HCT116 (cell line): ENCODE data around the gene TCEANC2. TPM values are rescaled to one million over a fixed set of nuclear protein-coding genes. Genes with fewer than 3 reads are reported as not detected.

ENCODE experiments used
- ATAC-seq: fragments of 200-7000 bp; cut with Tn5 transposase; 2 replicates; pipeline ENCODE4 v1.9.1; 2020; ENCODE audit warnings: mild to moderate bottlenecking, moderate library complexity
- BruUV-seq: library from RNA; stranded (reverse); fragments of 400-500 nt; replicated peaks from 2 replicates; lab custom pipeline; 2021; lab: Mats Ljungman, UMichigan
- CTCF ChIA-PET: fragments of 300-600 bp; sonication (Branson Sonifier 250); formaldehyde crosslinking; loops from one replicate; lab custom pipeline; 2021; ENCODE audit warnings: antibody characterized with exemption; lab: Charles Lee
- POLR2A ChIA-PET: fragments of 300-600, 350-600 bp; sonication (Branson Sonifier 250); formaldehyde crosslinking; loops from one replicate; lab custom pipeline; 2021; ENCODE audit warnings: antibody characterized with exemption; lab: Charles Lee
- RAD21 ChIA-PET, 2 experiments: fragments of 300-600 bp; sonication (Branson Sonifier 250); formaldehyde crosslinking; loops; one replicate each; lab custom pipeline; 2023; ENCODE audit warnings: low total read pairs in 2 of 2; ENCODE audit not compliant: uncharacterized antibody in 2 of 2, unreplicated experiment in 2 of 2, low non-redundant PET in 1 of 2; lab: Charles Lee
- DNase-seq: peaks from one replicate; pipeline ENCODE4 v3.0.0-alpha.2; 2010; ENCODE audit warnings: low read depth, low spot score
- H2AFZ ChIP-seq: fragments of 200-600 bp; shearing (Covaris generic), sonication (generic); 2 replicates; pipeline ENCODE4 v1.6.1; 2017; ENCODE audit warnings: low read depth, mixed run types, mixed read lengths, antibody characterized with exemption, low read length; ENCODE audit not compliant: poor library complexity, severe bottlenecking
- H3K27ac ChIP-seq: 2 replicates; pipeline ENCODE4 v1.5.1; 2012; ENCODE audit warnings: low read depth, low read length
- H3K27me3 ChIP-seq: fragments of 200-600 bp; sonication (generic); 2 replicates; pipeline ENCODE4 v1.6.1; 2016; ENCODE audit warnings: mixed run types, low read length, mixed read lengths; ENCODE audit not compliant: insufficient read depth
- H3K36me3 ChIP-seq, 2 experiments: fragments of 200-500 bp in 1 of 2; fragments of 200-600 bp in 1 of 2; sonication (Bioruptor generic) in 1 of 2; sonication (generic) in 1 of 2; 2 replicates each; pipeline versions ENCODE4 v1.5.1 to v1.6.1; 2014 to 2016; ENCODE audit warnings: low read length in 2 of 2, inconsistent platforms in 1 of 2, mixed read lengths in 1 of 2, mixed run types in 1 of 2; ENCODE audit not compliant: insufficient read depth in 2 of 2, control insufficient read depth in 1 of 2
- H3K4me1 ChIP-seq, 2 experiments: fragments of 200-600 bp in 1 of 2; sonication (generic) in 1 of 2; 2 replicates each; pipeline versions ENCODE4 v1.5.1 to v1.6.1; 2012 to 2017; ENCODE audit warnings: low read length in 2 of 2, inconsistent platforms in 1 of 2, mild to moderate bottlenecking in 1 of 2, mixed read lengths in 1 of 2, mixed run types in 1 of 2, moderate library complexity in 1 of 2; ENCODE audit not compliant: insufficient read depth in 2 of 2, control insufficient read depth in 1 of 2
- H3K4me2 ChIP-seq: fragments of 200-600 bp; sonication (generic); 2 replicates; pipeline ENCODE4 v1.6.1; 2017; ENCODE audit warnings: mixed run types, low read length, mixed read lengths
- H3K4me3 ChIP-seq, 2 experiments: fragments of 200-600 bp in 1 of 2; sonication (generic) in 1 of 2; replicated peaks in 1 of 2; 2 replicates each; pipeline ENCODE4 v1.5.1; 2011 to 2016; ENCODE audit warnings: low read length in 2 of 2, control low read depth in 1 of 2, low read depth in 1 of 2, mild to moderate bottlenecking in 1 of 2, mixed read lengths in 1 of 2, mixed run types in 1 of 2
- H3K79me2 ChIP-seq: fragments of 200-600 bp; sonication (generic); 2 replicates; pipeline ENCODE4 v1.6.1; 2017; ENCODE audit warnings: mild to moderate bottlenecking, mixed run types, low read length, moderate library complexity, mixed read lengths; ENCODE audit not compliant: insufficient read depth
- H3K9ac ChIP-seq: fragments of 200-600 bp; sonication (generic); 2 replicates; pipeline ENCODE4 v1.6.1; 2016; ENCODE audit warnings: low read length, mixed read lengths
- H3K9me2 ChIP-seq: fragments of 200-600 bp; sonication (generic), shearing (Covaris generic); 2 replicates; pipeline ENCODE4 v1.6.1; 2017; ENCODE audit warnings: mixed run types, mild to moderate bottlenecking, moderate library complexity; ENCODE audit not compliant: insufficient read depth
- H3K9me3 ChIP-seq, 2 experiments: fragments of 200-500 bp in 1 of 2; fragments of 200-600 bp in 1 of 2; sonication (Bioruptor generic) in 1 of 2; sonication (generic) in 1 of 2; 2 replicates each; pipeline ENCODE4 v1.6.1; 2014 to 2017; ENCODE audit warnings: low read length in 2 of 2, mixed read lengths in 2 of 2, inconsistent platforms in 1 of 2, low read depth in 1 of 2, mild to moderate bottlenecking in 1 of 2, mixed run types in 1 of 2, moderate library complexity in 1 of 2; ENCODE audit not compliant: control insufficient read depth in 1 of 2, insufficient read depth in 1 of 2
- H4K20me1 ChIP-seq: fragments of 200-600 bp; sonication (generic), shearing (Covaris generic); 2 replicates; pipeline ENCODE4 v1.6.1; 2017; ENCODE audit warnings: mixed run types, mild to moderate bottlenecking, moderate library complexity; ENCODE audit not compliant: insufficient read depth
- CBX3 ChIP-seq: IDR thresholded peaks from 2 replicates; pipeline ENCODE4 v1.6.1; 2012; ENCODE audit warnings: low read depth
- CEBPB ChIP-seq: IDR thresholded peaks from 2 replicates; pipeline ENCODE4 v1.6.1; 2012; ENCODE audit warnings: low read depth
- ELF1 ChIP-seq: IDR thresholded peaks from 2 replicates; pipeline ENCODE4 v1.6.1; 2012; ENCODE audit warnings: low read depth, borderline replicate concordance
- EZH2 ChIP-seq: fragments of 200-600 bp; sonication (generic); IDR thresholded peaks from 2 replicates; pipeline ENCODE4 v1.6.1; 2017; ENCODE audit warnings: antibody characterized with exemption, mixed run types
- EZH2phosphoT487 ChIP-seq: fragments of 200-600 bp; IDR thresholded peaks from 2 replicates; pipeline ENCODE4 v1.6.1; 2018; ENCODE audit warnings: antibody characterized with exemption, borderline replicate concordance
- JUND ChIP-seq: IDR thresholded peaks from 2 replicates; pipeline ENCODE4 v1.6.1; 2012
- POLR2A ChIP-seq: IDR thresholded peaks from 2 replicates; pipeline ENCODE4 v1.7.0; 2011; ENCODE audit warnings: borderline replicate concordance; ENCODE audit not compliant: insufficient read depth, insufficient read length; ENCODE audit errors: extremely low read depth
- POLR2AphosphoS5 ChIP-seq: IDR thresholded peaks from 2 replicates; pipeline ENCODE4 v1.6.1; 2011; ENCODE audit warnings: mild to moderate bottlenecking, low read depth, low read length, moderate library complexity
- SIN3A ChIP-seq: IDR thresholded peaks from 2 replicates; pipeline ENCODE4 v1.6.1; 2012; ENCODE audit warnings: low read depth
- SP1 ChIP-seq: IDR thresholded peaks from 2 replicates; pipeline ENCODE4 v1.6.1; 2012; ENCODE audit warnings: low read depth
- SRF ChIP-seq: IDR thresholded peaks from 2 replicates; pipeline ENCODE4 v1.6.1; 2012; ENCODE audit warnings: low read depth
- TCF7L2 ChIP-seq: IDR thresholded peaks from 2 replicates; pipeline ENCODE4 v1.7.0; 2011; ENCODE audit warnings: borderline replicate concordance, inconsistent platforms; ENCODE audit not compliant: insufficient read depth, insufficient read length; ENCODE audit errors: extremely low read depth
- YY1 ChIP-seq: IDR thresholded peaks from 2 replicates; pipeline ENCODE4 v1.6.1; 2011; ENCODE audit warnings: low read length, low read depth, moderate library complexity, mild to moderate bottlenecking; ENCODE audit not compliant: insufficient replicate concordance; ENCODE audit errors: extremely low read depth
- ZNF274 ChIP-seq: fragments of 200-500 bp; sonication (Bioruptor generic); IDR thresholded peaks from 2 replicates; pipeline ENCODE4 v1.6.1; 2014; ENCODE audit warnings: mild to moderate bottlenecking, low read depth, low read length, inconsistent platforms
- intact Hi-C: fragments of 100-400 bp; cut with micrococcal nuclease; formaldehyde crosslinking; loops from 2 replicates; pipeline ENCODE4 v1.10.0; 2022
- total RNA-seq: library from RNA; stranded (reverse); gene quantifications from one replicate; pipeline ENCODE4 v1.2.1, GENCODE V29; 2021; ENCODE audit not compliant: unreplicated experiment
- TF ChIP-seq, protein P1 (sequence below): IDR thresholded peaks from 2 replicates; pipeline ENCODE4 v1.6.1; 2012; ENCODE audit warnings: low read depth
- TF ChIP-seq, protein P2 (sequence below), 3 experiments: fragments of 200-600 bp in 1 of 3; sonication (generic) in 1 of 3; IDR thresholded peaks in 2 of 3; conservative IDR thresholded peaks in 1 of 3; 2 replicates each; pipeline ENCODE4 v1.5.1; 2012 to 2017; ENCODE audit warnings: low read depth in 2 of 3, low read length in 2 of 3, antibody characterized with exemption in 1 of 3, borderline replicate concordance in 1 of 3, control low read depth in 1 of 3, mild to moderate bottlenecking in 1 of 3, mixed read lengths in 1 of 3, mixed run types in 1 of 3, moderate library complexity in 1 of 3; ENCODE audit not compliant: insufficient read depth in 1 of 3
- TF ChIP-seq, protein P3 (sequence below): IDR thresholded peaks from 2 replicates; pipeline ENCODE4 v1.6.1; 2012

The TCEANC2 gene
- total RNA-seq, 1 experiment from 2014 or later, result 5.4 TPM

DNA sequence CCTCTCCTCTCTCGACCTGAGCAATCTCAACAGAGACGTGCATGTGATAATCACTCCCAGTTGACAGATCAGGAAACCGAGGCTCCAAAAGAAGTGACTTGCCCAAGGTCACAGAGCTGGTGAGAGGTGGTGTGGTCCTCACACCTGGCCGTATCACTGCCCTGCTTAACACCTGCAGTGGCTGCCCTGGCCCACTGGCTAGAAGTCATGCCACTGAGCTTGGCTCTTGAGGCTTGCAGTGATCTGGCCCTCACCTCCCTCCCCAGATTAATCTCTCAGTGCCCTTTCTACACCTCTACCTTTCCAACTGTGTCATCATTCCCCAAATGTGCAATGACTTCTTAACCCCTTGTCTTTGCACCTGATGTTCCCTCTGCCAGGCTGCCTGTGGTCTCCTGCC, 60.6 kb downstream of the TCEANC2 start:
- POLR2A ChIA-PET, result no interaction called here
- BruUV-seq, result no TSS peak

More for the DNA sequence above, 60.6 kb downstream of the TCEANC2 start:
- Histone ChIP-seq H4K20me1 (no peaks in the 10 kb centered on the region), H3K79me2 (no peaks in the 10 kb centered on the region), H2AFZ (no peak overlapping the region), H3K9me2 (no peaks in the 10 kb centered on the region), H3K27me3 (no peaks in the 10 kb centered on the region), H3K9me3 (no peaks in the 10 kb centered on the region), H3K4me2 (no peak overlapping the region), H3K9ac (no peak overlapping the region), H3K4me3 (no peak overlapping the region), H3K4me1 (peaks cover 0 to 13% of the 10 kb centered on the region in 2 experiments; a peak in 1 of 4 replicates), H3K27ac (no peak overlapping the region), H3K36me3 (no peaks in the 10 kb centered on the region)
- DNase-seq, result no peak
- TF ChIP-seq POLR2A (no peak), CEBPB (no peak), YY1 (no peak), POLR2AphosphoS5 (no peak), ZNF274 (no peak), TCF7L2 (no peak), SRF (no peak), SIN3A (no peak), SP1 (no peak), ELF1 (no peak), EZH2 (no peak), EZH2phosphoT487 (no peak), CBX3 (no peak), JUND (no peak)
- TF ChIP-seq, protein P1, sequence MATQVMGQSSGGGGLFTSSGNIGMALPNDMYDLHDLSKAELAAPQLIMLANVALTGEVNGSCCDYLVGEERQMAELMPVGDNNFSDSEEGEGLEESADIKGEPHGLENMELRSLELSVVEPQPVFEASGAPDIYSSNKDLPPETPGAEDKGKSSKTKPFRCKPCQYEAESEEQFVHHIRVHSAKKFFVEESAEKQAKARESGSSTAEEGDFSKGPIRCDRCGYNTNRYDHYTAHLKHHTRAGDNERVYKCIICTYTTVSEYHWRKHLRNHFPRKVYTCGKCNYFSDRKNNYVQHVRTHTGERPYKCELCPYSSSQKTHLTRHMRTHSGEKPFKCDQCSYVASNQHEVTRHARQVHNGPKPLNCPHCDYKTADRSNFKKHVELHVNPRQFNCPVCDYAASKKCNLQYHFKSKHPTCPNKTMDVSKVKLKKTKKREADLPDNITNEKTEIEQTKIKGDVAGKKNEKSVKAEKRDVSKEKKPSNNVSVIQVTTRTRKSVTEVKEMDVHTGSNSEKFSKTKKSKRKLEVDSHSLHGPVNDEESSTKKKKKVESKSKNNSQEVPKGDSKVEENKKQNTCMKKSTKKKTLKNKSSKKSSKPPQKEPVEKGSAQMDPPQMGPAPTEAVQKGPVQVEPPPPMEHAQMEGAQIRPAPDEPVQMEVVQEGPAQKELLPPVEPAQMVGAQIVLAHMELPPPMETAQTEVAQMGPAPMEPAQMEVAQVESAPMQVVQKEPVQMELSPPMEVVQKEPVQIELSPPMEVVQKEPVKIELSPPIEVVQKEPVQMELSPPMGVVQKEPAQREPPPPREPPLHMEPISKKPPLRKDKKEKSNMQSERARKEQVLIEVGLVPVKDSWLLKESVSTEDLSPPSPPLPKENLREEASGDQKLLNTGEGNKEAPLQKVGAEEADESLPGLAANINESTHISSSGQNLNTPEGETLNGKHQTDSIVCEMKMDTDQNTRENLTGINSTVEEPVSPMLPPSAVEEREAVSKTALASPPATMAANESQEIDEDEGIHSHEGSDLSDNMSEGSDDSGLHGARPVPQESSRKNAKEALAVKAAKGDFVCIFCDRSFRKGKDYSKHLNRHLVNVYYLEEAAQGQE, result no peak
- TF ChIP-seq, protein P2, sequence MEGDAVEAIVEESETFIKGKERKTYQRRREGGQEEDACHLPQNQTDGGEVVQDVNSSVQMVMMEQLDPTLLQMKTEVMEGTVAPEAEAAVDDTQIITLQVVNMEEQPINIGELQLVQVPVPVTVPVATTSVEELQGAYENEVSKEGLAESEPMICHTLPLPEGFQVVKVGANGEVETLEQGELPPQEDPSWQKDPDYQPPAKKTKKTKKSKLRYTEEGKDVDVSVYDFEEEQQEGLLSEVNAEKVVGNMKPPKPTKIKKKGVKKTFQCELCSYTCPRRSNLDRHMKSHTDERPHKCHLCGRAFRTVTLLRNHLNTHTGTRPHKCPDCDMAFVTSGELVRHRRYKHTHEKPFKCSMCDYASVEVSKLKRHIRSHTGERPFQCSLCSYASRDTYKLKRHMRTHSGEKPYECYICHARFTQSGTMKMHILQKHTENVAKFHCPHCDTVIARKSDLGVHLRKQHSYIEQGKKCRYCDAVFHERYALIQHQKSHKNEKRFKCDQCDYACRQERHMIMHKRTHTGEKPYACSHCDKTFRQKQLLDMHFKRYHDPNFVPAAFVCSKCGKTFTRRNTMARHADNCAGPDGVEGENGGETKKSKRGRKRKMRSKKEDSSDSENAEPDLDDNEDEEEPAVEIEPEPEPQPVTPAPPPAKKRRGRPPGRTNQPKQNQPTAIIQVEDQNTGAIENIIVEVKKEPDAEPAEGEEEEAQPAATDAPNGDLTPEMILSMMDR (IDR thresholded peaks at IDR 0.05 in 2 of 3, conservative IDR thresholded peaks at IDR 0.05 in 1 of 3; ENCODE audit: borderline replicate concordance in 1 of 3, insufficient read depth in 1 of 3, low read depth in 2 of 3, low read length in 2 of 3), result no peak
- TF ChIP-seq, protein P3, sequence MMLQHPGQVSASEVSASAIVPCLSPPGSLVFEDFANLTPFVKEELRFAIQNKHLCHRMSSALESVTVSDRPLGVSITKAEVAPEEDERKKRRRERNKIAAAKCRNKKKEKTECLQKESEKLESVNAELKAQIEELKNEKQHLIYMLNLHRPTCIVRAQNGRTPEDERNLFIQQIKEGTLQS, result no peak
- CTCF ChIA-PET, result no interaction called here
- intact Hi-C loops, result no loop called here
- no peak for ATAC-seq
- RAD21 ChIA-PET, result no interaction called here
